Kidney capillary endothelial cell (primary cell): Measurements from ENCODE around the gene DUSP22.
A peak's percentile ranks its signal among the peaks of the same experiment; 100 is the strongest.
"Not testable (repeated sequence)": the region's sequence is repeated elsewhere in the genome, so short reads cannot be mapped to it uniquely, and the experiment has no call there.

Experiments
- DNase-seq: peaks from one replicate; pipeline ENCODE4 v3.0.0-alpha.2; 2018; ENCODE audit warnings: low spot score

DUSP22 gene

GRCh38 chr6:325161-325860 lies 33.0 kb downstream of the DUSP22 start:
- not testable (repeated sequence) for DNase-seq

GRCh38 chr6:326066-326465 lies 33.8 kb downstream of the DUSP22 start:
- not testable (repeated sequence) for DNase-seq

GRCh38 chr6:326896-327537 lies 34.7 kb downstream of the DUSP22 start:
- DNase-seq, result no peak

- no peak for DNase-seq
Measured at GRCh38 chr6:327538-328116, 35.3 kb downstream of the DUSP22 start.

GRCh38 chr6:328136-328670 lies 35.9 kb downstream of the DUSP22 start:
- DNase-seq, result peak; percentile 18

- DNase-seq, result no peak
Measured at GRCh38 chr6:328924-329323, 36.6 kb downstream of the DUSP22 start.

- DNase-seq, result no peak
Measured at GRCh38 chr6:329888-330691, 37.8 kb downstream of the DUSP22 start.

- no peak for DNase-seq
Measured at GRCh38 chr6:330948-331347, 38.7 kb downstream of the DUSP22 start.

- no peak for DNase-seq
Measured at GRCh38 chr6:331622-332521, 39.6 kb downstream of the DUSP22 start.

- peak; percentile 34 for DNase-seq
Measured at GRCh38 chr6:332671-333070, 40.4 kb downstream of the DUSP22 start.

- DNase-seq, result peak; percentile 21
Measured at GRCh38 chr6:333379-334002, 41.2 kb downstream of the DUSP22 start.

GRCh38 chr6:334536-335510 lies 42.5 kb downstream of the DUSP22 start:
- no peak for DNase-seq

GRCh38 chr6:335572-335971 lies 43.3 kb downstream of the DUSP22 start:
- DNase-seq, result no peak

- no peak for DNase-seq
Measured at GRCh38 chr6:336159-337114, 44.1 kb downstream of the DUSP22 start.

GRCh38 chr6:337805-338368 lies 45.6 kb downstream of the DUSP22 start:
- no peak for DNase-seq

- DNase-seq, result no peak
Measured at GRCh38 chr6:338815-339262, 46.6 kb downstream of the DUSP22 start.

GRCh38 chr6:339480-339879 lies 47.2 kb downstream of the DUSP22 start:
- DNase-seq, result no peak
